Hematopoietic multipotent progenitor cell treated with erythropoietin and hydrocortisone succinate and interleukin-3 and kit ligand, for 15 days (in vitro differentiated cells): ENCODE measurements around the gene PRRX2.
"Not testable (repeated sequence)": the region's sequence is repeated elsewhere in the genome, so short reads cannot be mapped to it uniquely, and the experiment has no call there.

Experiments used
- DNase-seq: peaks from one replicate; pipeline ENCODE4 v3.0.0-alpha.2; 2015; ENCODE audit warnings: low spot score

The PRRX2 gene

DNA sequence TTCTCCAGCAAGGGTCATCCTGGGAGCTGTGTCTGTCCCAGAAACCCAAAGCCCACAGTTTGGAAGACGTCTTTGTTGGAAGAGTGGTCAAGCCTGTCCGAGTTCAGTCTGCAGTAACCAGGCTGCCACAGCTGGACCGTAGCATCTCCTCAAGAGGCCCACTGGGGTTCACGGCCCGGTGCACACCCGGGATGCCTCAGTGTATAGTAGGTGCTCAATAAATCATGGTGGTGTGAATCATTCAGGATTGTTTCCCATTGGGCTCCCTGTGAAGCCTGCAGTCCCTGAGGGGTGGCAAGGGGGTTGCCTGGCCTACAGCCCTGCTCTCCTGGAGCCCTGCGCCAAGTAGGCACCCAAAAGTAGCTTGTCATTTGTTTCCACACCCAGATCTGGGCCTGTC is 10.3 kb upstream of the PRRX2 start:
- DNase-seq, result no peak

- DNase-seq, result no peak
Measured at GRCh38 chr9:129655696-129656095, 9.8 kb upstream of the PRRX2 start.

- DNase-seq, result no peak
Measured at GRCh38 chr9:129656795-129657390, 8.6 kb upstream of the PRRX2 start.

DNA sequence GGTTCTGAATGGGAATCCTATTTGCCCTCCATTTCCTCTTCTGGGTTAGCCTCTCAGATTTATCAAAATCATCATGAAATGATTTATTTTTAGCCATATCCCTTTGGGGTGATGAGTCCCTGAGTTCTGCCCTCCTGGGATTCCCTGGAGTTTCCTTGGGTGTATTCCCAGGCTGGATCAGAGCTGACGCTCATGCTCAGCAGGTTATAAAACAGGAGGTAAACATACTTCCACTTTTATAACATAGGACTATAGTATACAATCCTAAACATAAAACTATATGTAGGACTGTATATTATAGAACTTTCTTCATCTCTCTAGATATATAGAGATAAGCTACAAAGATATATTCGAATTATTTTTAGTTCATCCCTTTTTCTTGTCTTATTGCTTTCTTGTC is 4.4 kb upstream of the PRRX2 start:
- DNase-seq, result no peak

DNA sequence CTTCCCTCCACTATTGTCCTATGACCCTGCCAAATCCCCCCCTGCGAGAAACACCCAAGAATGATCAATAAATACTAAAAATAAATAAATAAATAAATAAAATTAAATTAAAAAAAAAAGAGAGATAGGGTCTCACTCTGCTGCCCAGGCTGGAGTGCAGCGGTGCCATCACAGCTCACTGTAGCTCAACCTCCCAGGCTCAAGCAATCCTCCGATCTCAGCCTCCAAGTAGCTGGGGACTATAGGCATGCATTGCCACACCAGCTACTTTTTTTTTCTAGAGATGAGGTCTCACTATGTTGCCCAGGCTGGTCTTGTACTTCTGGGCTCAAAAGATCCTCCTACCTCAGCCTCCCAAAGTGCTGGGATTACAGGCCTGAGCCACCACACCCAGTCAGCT is 3.2 kb upstream of the PRRX2 start:
- DNase-seq, result not testable (repeated sequence)

GRCh38 chr9:129664746-129665388 is 580 bp upstream of the PRRX2 start:
- DNase-seq, result no peak

- DNase-seq, result no peak
Measured at GRCh38 chr9:129665814-129666520, 520 bp downstream of the PRRX2 start.

- no peak for DNase-seq
Measured at GRCh38 chr9:129666575-129666974, 1.1 kb downstream of the PRRX2 start.

DNA sequence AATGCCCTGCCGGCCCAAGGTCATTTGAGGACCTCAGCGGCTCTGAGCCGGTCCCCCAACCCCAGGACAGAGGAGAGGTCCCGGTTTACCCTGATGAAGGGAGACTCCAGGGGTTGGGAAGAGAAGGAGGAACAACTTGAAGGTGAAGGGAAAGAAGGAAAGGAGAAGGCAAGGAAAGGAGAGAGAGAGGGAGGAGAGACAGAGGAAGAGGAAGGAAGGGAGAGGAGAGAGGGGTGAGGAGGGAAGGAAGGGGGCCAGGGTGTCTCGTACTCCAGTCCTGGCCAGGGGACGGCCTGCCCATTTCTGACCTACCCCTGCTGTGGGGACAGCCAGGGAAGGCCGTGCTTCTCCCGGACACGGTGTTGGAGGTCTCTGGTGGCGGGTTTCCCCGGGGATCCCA is 1.9 kb downstream of the PRRX2 start:
- no peak for DNase-seq

GRCh38 chr9:129667850-129668249 is 2.4 kb downstream of the PRRX2 start:
- DNase-seq, result no peak

DNA sequence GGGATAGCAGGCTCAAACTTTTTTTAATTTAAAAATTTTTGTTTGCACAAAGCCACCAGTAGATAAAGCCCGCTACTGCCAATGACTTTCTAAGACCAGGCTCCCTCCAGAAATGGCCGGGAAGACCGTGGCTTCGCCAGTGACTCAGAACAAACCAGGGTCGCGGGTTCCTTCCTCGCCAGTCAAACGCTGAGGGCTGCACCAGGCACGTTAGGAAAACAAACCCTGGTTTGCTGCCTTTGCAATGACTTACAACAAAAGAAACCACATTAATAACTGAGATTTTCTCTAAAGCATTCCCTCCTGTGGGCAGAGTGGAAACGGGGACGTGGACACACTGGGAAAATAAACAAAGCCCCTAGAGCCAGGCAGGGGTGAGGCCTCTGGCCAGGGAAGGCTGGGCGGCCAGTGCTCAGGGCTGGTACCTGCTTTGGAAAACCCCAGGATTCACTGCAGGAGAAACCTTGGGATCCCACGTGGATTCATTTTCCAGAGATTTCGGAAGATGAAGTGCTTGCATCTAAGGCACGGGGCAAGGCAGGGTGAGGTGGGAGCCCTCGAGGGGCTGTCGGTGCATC is 3.8 kb downstream of the PRRX2 start:
- no peak for DNase-seq

DNA sequence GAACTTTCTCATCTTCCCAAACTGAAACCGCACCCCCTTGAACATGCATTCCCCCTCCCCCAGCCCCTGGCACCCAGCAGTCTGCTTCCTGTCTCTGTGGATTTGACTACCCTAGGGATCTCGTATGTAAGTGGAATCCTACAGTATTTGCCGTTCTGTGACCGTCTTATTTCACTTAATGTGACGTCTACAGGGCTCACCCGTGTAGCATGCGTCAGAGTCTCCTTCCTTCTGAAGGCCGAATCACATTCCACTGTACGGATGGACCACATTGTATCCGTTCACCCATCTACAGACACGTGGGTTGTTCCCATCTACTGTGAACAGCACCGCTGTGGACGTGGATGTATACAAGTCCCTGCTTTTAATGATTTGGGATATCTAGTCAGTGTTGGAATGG is 4.5 kb downstream of the PRRX2 start:
- DNase-seq, result no peak

DNA sequence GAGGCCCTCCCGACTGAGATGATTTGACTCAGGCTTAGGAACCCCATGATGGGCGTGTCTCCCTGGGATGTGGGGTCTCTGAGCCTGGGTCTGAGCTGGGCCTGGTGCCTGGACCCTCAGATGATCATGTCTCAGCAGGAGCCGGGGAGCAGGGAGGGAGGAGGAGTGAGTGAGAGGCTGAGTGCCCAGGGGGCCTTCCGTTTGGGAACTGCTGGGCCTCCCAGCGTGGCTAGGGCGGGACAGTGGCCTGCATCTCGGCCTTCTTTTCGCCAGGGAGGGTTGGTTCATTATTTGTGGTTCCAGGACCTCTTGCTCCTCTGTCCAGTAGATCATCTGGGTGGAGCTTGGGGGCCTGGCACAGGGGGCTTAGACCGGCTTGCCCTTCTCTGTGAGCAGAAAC is 5.6 kb downstream of the PRRX2 start:
- DNase-seq, result no peak

DNA sequence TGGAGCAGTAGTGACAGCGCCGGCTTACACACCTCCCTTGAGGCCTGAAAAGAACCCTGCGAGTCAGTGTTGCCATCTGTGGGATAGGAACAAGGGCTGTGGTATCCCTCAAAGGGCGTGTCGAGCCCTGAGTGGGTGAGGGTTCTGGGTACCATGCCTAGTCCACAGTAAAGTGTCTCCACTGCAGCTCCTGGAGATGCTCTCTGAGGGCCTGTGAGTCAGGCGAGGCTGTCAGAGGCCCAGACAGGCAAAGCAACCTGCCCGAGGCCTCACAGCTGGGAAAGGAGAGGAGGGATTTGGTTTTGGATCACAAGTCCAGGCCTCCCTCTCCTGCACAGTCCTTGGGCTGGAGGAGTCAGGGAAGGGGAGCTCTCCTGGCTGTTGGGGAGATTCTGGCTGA is 6.1 kb downstream of the PRRX2 start:
- DNase-seq, result no peak

- DNase-seq, result no peak
Measured at GRCh38 chr9:129672702-129673101, 7.3 kb downstream of the PRRX2 start.

GRCh38 chr9:129673602-129674001 is 8.2 kb downstream of the PRRX2 start:
- DNase-seq, result no peak

DNA sequence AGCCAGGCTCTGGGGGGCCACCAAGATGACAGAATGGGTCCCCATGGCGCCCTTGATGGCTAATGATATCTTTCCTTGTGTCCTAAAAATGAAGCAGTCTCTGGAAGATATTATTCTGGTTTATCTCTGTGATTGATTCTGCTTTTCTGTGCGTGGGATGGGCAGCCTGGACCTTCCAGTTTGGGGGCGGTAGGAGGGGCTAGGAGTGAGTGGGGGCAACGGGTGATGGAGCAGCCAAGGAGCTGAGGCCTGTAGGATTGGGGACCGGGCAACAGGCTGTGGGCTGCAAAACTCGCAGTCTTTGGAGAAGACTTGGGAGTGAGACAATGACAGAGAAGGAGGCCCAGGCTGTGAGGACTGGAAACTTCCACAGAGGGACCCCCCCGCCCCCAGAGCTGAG is 8.8 kb downstream of the PRRX2 start:
- no peak for DNase-seq

DNA sequence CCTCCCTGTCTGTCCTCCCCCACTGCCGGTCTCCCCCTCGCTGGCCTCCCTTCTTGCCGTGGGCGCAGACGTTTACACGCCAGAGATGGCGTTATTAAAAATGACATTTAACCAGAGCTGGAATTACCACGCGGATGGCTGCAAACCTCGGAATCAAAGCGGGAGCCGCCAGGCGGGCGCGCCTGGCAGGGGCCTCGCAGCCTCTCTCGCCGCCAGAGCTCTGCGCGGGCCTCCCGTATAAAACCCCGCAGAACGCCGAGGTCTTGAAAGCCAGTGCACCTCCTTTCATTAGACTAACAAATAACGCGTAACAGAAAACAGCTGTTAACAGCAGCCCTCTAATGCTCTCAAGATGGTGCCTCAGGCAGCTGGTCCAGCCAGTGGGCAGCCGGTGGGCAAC is 10.2 kb downstream of the PRRX2 start:
- DNase-seq, result no peak

DNA sequence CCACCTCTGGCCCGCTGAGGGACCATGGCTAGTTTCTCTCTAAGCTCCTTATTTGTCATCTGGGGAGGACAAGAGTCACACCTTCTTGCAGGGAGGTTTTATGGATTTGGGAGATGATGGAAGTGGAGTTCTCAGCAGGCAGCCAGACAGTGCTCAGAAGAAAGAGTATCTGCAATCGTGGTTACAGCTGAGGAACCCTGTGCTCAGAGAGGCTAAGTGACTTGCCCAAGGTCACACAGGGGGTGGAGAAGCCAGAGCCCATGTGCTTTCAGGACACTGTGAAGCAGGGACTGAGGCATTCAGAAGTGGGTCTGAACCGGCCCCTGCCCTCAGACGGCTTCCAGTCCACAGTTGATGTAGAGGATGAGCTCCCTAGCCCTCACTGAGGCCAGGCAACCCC is 10.8 kb downstream of the PRRX2 start:
- no peak for DNase-seq

GRCh38 chr9:129676975-129677374 is 11.5 kb downstream of the PRRX2 start:
- DNase-seq, result no peak

- DNase-seq, result no peak
Measured at GRCh38 chr9:129677456-129677855, 12.0 kb downstream of the PRRX2 start.

- DNase-seq, result no peak
Measured at GRCh38 chr9:129678844-129679243, 13.4 kb downstream of the PRRX2 start.

GRCh38 chr9:129679537-129679936 is 14.1 kb downstream of the PRRX2 start:
- DNase-seq, result no peak
